H1 (cell line): Measurements from ENCODE around the gene COL28A1. TPM values are rescaled to one million over a fixed set of nuclear protein-coding genes. Genes with fewer than 3 reads are reported as not detected.

Experiments used
- CTCF ChIA-PET: fragments of 300-600 bp; sonication (Branson Sonifier 250); formaldehyde crosslinking; loops from one replicate; lab custom pipeline; 2021; ENCODE audit not compliant: partially characterized antibody; lab: Charles Lee
- POLR2A ChIA-PET: fragments of 300-600 bp; sonication (Branson Sonifier 250); formaldehyde crosslinking; loops from one replicate; lab custom pipeline; 2021; ENCODE audit warnings: inconsistent platforms; ENCODE audit not compliant: partially characterized antibody; lab: Charles Lee
- DNase-seq, 2 experiments: peaks; one replicate each; pipeline versions ENCODE4 v3.0.0 to v3.0.0-alpha.2; 2010 to 2022; ENCODE audit warnings: low spot score in 2 of 2, low read depth in 1 of 2, mixed read lengths in 1 of 2
- FAIRE-seq: peaks from 2 replicates; lab custom pipeline; 2011; peaks lifted over from hg19 to GRCh38; lab: Jason Lieb, UNC
- H2AFZ ChIP-seq: 2 replicates; pipeline ENCODE4 v1.8.1; 2012; ENCODE audit warnings: low read length, inconsistent platforms
- H2AK5ac ChIP-seq: 2 replicates; pipeline ENCODE4 v1.6.1; 2013; ENCODE audit warnings: low read depth, low read length
- H2BK120ac ChIP-seq: replicated peaks from 2 replicates; pipeline ENCODE3; 2013; ENCODE audit warnings: low read depth, low read length, inconsistent platforms
- H2BK12ac ChIP-seq: 2 replicates; pipeline ENCODE4 v1.6.1; 2013; ENCODE audit warnings: low read depth, low read length
- H2BK15ac ChIP-seq: 2 replicates; pipeline ENCODE4 v1.6.1; 2013; ENCODE audit warnings: low read length
- H2BK20ac ChIP-seq: 2 replicates; pipeline ENCODE4 v1.6.1; 2013; ENCODE audit warnings: low read length
- H2BK5ac ChIP-seq: 2 replicates; pipeline ENCODE4 v1.6.1; 2013; ENCODE audit warnings: low read depth, low read length
- H3K14ac ChIP-seq: 2 replicates; pipeline ENCODE4 v1.6.1; 2013; ENCODE audit warnings: inconsistent platforms; ENCODE audit not compliant: insufficient read length
- H3K18ac ChIP-seq: 2 replicates; pipeline ENCODE4 v1.6.1; 2013; ENCODE audit warnings: low read length; ENCODE audit errors: extremely low read depth
- H3K23ac ChIP-seq: 2 replicates; pipeline ENCODE4 v1.6.1; 2013; ENCODE audit warnings: inconsistent platforms; ENCODE audit not compliant: insufficient read length
- H3K23me2 ChIP-seq: 2 replicates; pipeline ENCODE4 v1.6.1; 2013; ENCODE audit warnings: low read depth, low read length
- H3K27ac ChIP-seq: 2 replicates; pipeline ENCODE4 v1.6.1; 2011; ENCODE audit warnings: low read depth, low read length, inconsistent platforms
- H3K27me3 ChIP-seq, 4 experiments: replicated peaks in 1 of 4; 1 replicate in 1 of 4; 2 replicates in 3 of 4; pipeline versions ENCODE4 v1.6.1 to v1.8.1; 2011 to 2013; ENCODE audit warnings: low read length in 3 of 4, mild to moderate bottlenecking in 3 of 4, inconsistent platforms in 2 of 4, mixed read lengths in 2 of 4, moderate library complexity in 1 of 4; ENCODE audit not compliant: control insufficient read depth in 3 of 4, insufficient read depth in 3 of 4; ENCODE audit errors: extremely low read depth in 1 of 4
- H3K36me3 ChIP-seq, 4 experiments: 2 replicates each; pipeline versions ENCODE4 v1.6.1 to v1.8.1; 2011 to 2013; ENCODE audit warnings: mild to moderate bottlenecking in 4 of 4, low read length in 3 of 4, moderate library complexity in 2 of 4, control low read depth in 1 of 4, inconsistent platforms in 1 of 4; ENCODE audit not compliant: insufficient read depth in 4 of 4, control insufficient read depth in 2 of 4
- H3K4ac ChIP-seq: replicated peaks from 2 replicates; pipeline ENCODE3; 2013; ENCODE audit warnings: low read length, low read depth, mixed read lengths, inconsistent platforms; ENCODE audit not compliant: insufficient read length
- H3K4me1 ChIP-seq, 4 experiments: replicated peaks in 1 of 4; 1 replicate in 1 of 4; 2 replicates in 3 of 4; pipeline versions ENCODE4 v1.6.1 to v1.8.1; 2011 to 2013; ENCODE audit warnings: low read length in 3 of 4, inconsistent platforms in 2 of 4, mixed read lengths in 1 of 4; ENCODE audit not compliant: insufficient read depth in 4 of 4, control insufficient read depth in 3 of 4
- H3K4me2 ChIP-seq, 2 experiments: 2 replicates each; pipeline versions ENCODE4 v1.6.1 to v1.8.1; 2011 to 2013; ENCODE audit warnings: low read depth in 2 of 2, low read length in 2 of 2, control low read depth in 1 of 2, inconsistent platforms in 1 of 2, mild to moderate bottlenecking in 1 of 2; ENCODE audit not compliant: insufficient read depth in 1 of 2
- H3K4me3 ChIP-seq, 4 experiments: fragments of 200-600, 300-600 bp in 1 of 4; sonication (generic), shearing (Covaris generic), sonication (Bioruptor Twin) in 1 of 4; 2 replicates each; pipeline versions ENCODE4 v1.5.1 to v1.8.1; 2011 to 2016; ENCODE audit warnings: low read length in 4 of 4, low read depth in 3 of 4, control low read depth in 2 of 4, inconsistent platforms in 2 of 4, mild to moderate bottlenecking in 2 of 4, mixed read lengths in 1 of 4, moderate library complexity in 1 of 4; ENCODE audit not compliant: insufficient read depth in 2 of 4; ENCODE audit errors: extremely low read depth in 1 of 4
- H3K56ac ChIP-seq: replicated peaks from 2 replicates; pipeline ENCODE3; 2013; ENCODE audit warnings: low read depth, mild to moderate bottlenecking, mixed read lengths, low read length, inconsistent platforms; ENCODE audit not compliant: insufficient read length
- H3K79me1 ChIP-seq: 2 replicates; pipeline ENCODE4 v1.6.1; 2013; ENCODE audit warnings: low read depth, low read length, control low read depth
- H3K79me2 ChIP-seq, 2 experiments: 2 replicates each; pipeline versions ENCODE4 v1.6.1 to v1.8.1; 2012 to 2013; ENCODE audit warnings: low read length in 2 of 2, mild to moderate bottlenecking in 2 of 2, inconsistent platforms in 1 of 2; ENCODE audit not compliant: insufficient read depth in 2 of 2, control insufficient read depth in 1 of 2
- H3K9ac ChIP-seq, 4 experiments: replicated peaks in 1 of 4; 1 replicate in 1 of 4; 2 replicates in 3 of 4; pipeline versions ENCODE4 v1.6.1 to v1.8.1; 2011 to 2013; ENCODE audit warnings: low read depth in 3 of 4, low read length in 3 of 4, control low read depth in 2 of 4, mild to moderate bottlenecking in 2 of 4, moderate library complexity in 2 of 4, inconsistent platforms in 1 of 4; ENCODE audit errors: extremely low read depth in 1 of 4
- H3K9me3 ChIP-seq, 2 experiments: 2 replicates each; pipeline versions ENCODE4 v1.6.1 to v1.8.1; 2012 to 2013; ENCODE audit warnings: mild to moderate bottlenecking in 2 of 2, moderate library complexity in 2 of 2, control low read depth in 1 of 2, inconsistent platforms in 1 of 2, low read depth in 1 of 2, low read length in 1 of 2, mixed read lengths in 1 of 2; ENCODE audit not compliant: insufficient read depth in 2 of 2
- H4K20me1 ChIP-seq, 2 experiments: replicated peaks in 1 of 2; 2 replicates each; pipeline versions ENCODE3 to v1.8.1; 2011 to 2013; ENCODE audit warnings: inconsistent platforms in 2 of 2, low read length in 2 of 2, mild to moderate bottlenecking in 1 of 2; ENCODE audit not compliant: insufficient read depth in 2 of 2, control insufficient read depth in 1 of 2
- H4K5ac ChIP-seq: 2 replicates; pipeline ENCODE4 v1.6.1; 2013; ENCODE audit warnings: low read length, low read depth, mixed read lengths, inconsistent platforms; ENCODE audit not compliant: insufficient read length
- H4K8ac ChIP-seq: 2 replicates; pipeline ENCODE4 v1.8.0; 2013; ENCODE audit warnings: mild to moderate bottlenecking, moderate library complexity, low read length, inconsistent platforms; ENCODE audit not compliant: insufficient read depth; ENCODE audit errors: extremely low read depth
- H4K91ac ChIP-seq: replicated peaks from 2 replicates; pipeline ENCODE3; 2013; ENCODE audit warnings: low read length, mixed read lengths, inconsistent platforms; ENCODE audit not compliant: insufficient read length
- EZH2 ChIP-seq: fragments of 200-600 bp; sonication (generic); IDR thresholded peaks from 2 replicates; pipeline ENCODE4 v1.7.1; 2012; ENCODE audit warnings: low read depth, mild to moderate bottlenecking, moderate library complexity, low read length, inconsistent platforms; ENCODE audit not compliant: severe bottlenecking
- FOSL1 ChIP-seq: IDR thresholded peaks from 2 replicates; pipeline ENCODE4 v1.6.1; 2011; ENCODE audit warnings: mild to moderate bottlenecking, low read depth, low read length, moderate library complexity; ENCODE audit not compliant: insufficient read depth
- HDAC2 ChIP-seq, 2 experiments: fragments of 300-600 bp in 1 of 2; sonication (generic) in 1 of 2; IDR thresholded peaks; 2 replicates each; pipeline ENCODE4 v1.6.1; 2011 to 2012; ENCODE audit warnings: low read depth in 2 of 2, low read length in 2 of 2, mild to moderate bottlenecking in 2 of 2, moderate library complexity in 2 of 2, borderline replicate concordance in 1 of 2, inconsistent platforms in 1 of 2
- KDM4A ChIP-seq: IDR thresholded peaks from one replicate; pipeline ENCODE4 v1.7.1; 2012; ENCODE audit warnings: low read depth, mild to moderate bottlenecking, moderate library complexity, low read length, inconsistent platforms; ENCODE audit not compliant: severe bottlenecking
- SP1 ChIP-seq: IDR thresholded peaks from 2 replicates; pipeline ENCODE4 v1.6.1; 2011; ENCODE audit warnings: low read depth, low read length
- polyA plus RNA-seq, 7 experiments: library from polyadenylated mRNA; depleted of rRNA in 3 of 7; stranded (reverse) in 5 of 7; unstranded in 2 of 7; fragments of >200 nt in 5 of 7; fragments of 200-250 nt in 2 of 7; gene quantifications; 1 replicate in 5 of 7; 2 replicates in 1 of 7; 4 replicates in 1 of 7; pipeline versions ENCODE4 v1.2.1 to v1.2.3, GENCODE V29; 2011 to 2013; ENCODE audit warnings: missing spikeins in 2 of 7, mixed read lengths in 2 of 7
- total RNA-seq: library from RNA; stranded (reverse); fragmentation: NEBNext Ultra II Directional; extraction: Animal tissue kit (Norgen Biotek cat#: 25700); gene quantifications from 2 replicates; pipeline ENCODE4 v1.2.1, GENCODE V29; 2021
- TF ChIP-seq, protein P1 (sequence below): IDR thresholded peaks from 2 replicates; pipeline ENCODE4 v1.6.1; 2012; ENCODE audit warnings: low read length, inconsistent platforms

COL28A1 gene
- total and polyA plus RNA-seq, 2 of the 8 experiments (the other 6 are each of a cell fraction or from before 2014, with no cell fraction given): 0.22 to 0.38 TPM

DNA sequence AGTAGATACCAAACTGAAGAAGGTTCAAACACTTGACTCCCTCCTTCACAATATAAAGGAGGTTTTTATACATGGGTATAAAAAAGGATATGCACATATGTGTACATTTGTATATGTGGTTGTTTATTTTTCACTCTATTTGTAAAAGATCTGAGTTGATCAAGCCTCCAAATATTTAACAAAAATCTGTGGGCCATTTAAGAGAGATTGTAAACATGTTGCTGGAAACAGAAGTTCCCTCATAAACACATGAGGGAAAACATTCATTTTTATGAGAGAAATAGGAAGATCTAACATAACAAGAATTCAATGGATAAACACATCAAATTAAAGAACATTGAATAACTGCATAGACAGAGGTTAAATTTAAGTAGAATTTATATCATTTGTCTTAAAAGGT lies 81.7 kb downstream of the COL28A1 start:
- H4K20me1 ChIP-seq: no peaks in the 10 kb centered on the region
- no peak overlapping the region for H2BK120ac ChIP-seq
- H3K18ac ChIP-seq: no peak overlapping the region
- POLR2A ChIA-PET: no interaction called here
- H2AFZ ChIP-seq: no peak overlapping the region
- no peak overlapping the region for H3K56ac ChIP-seq
- no peaks in the 10 kb centered on the region for H3K79me2 ChIP-seq
- H3K27ac ChIP-seq: no peak overlapping the region
- no peaks in the 10 kb centered on the region for H3K79me1 ChIP-seq
- H3K4me2 ChIP-seq: no peak overlapping the region
- no peak overlapping the region for H2BK20ac ChIP-seq
- H3K14ac ChIP-seq: no peak overlapping the region
- H2BK12ac ChIP-seq: no peak overlapping the region
- TF ChIP-seq, protein P1, sequence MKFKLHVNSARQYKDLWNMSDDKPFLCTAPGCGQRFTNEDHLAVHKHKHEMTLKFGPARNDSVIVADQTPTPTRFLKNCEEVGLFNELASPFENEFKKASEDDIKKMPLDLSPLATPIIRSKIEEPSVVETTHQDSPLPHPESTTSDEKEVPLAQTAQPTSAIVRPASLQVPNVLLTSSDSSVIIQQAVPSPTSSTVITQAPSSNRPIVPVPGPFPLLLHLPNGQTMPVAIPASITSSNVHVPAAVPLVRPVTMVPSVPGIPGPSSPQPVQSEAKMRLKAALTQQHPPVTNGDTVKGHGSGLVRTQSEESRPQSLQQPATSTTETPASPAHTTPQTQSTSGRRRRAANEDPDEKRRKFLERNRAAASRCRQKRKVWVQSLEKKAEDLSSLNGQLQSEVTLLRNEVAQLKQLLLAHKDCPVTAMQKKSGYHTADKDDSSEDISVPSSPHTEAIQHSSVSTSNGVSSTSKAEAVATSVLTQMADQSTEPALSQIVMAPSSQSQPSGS: no peak
- TF ChIP-seq KDM4A (no peak), FOSL1 (no peak), EZH2 (no peak), SP1 (no peak), HDAC2 (IDR thresholded peaks at IDR 0.05; ENCODE audit: borderline replicate concordance in 1 of 2, low read depth in 2 of 2, low read length in 2 of 2) (no peak)
- TF ChIP-seq, all 59 proteins: peak for 0
- Histone ChIP-seq H3K4ac (no peak overlapping the region), H2BK15ac (no peak overlapping the region), H2AK5ac (no peak overlapping the region), H3K23me2 (no peaks in the 10 kb centered on the region), H3K23ac (no peak overlapping the region), H2BK5ac (no peak overlapping the region), H3K27me3 (no peaks in the 10 kb centered on the region), H3K4me3 (no peak overlapping the region), H3K9me3 (no peaks in the 10 kb centered on the region), H3K9ac (no peak overlapping the region), H3K36me3 (no peaks in the 10 kb centered on the region), H4K8ac (no peak overlapping the region), H4K91ac (no peak overlapping the region), H3K4me1 (no peaks in the 10 kb centered on the region), H4K5ac (no peak overlapping the region)
- no peak for DNase-seq
- FAIRE-seq: no peak
- CTCF ChIA-PET: no interaction called here
